Activated T-helper 1 cell treated with Interleukin-2 at 50 U/mL for 16 hours (primary cell): Measurements from ENCODE around the gene RARB.

Source experiments
- DNase-seq: peaks from one replicate; pipeline ENCODE4 v3.0.0-alpha.2; 2020; ENCODE audit warnings: low read depth

The RARB gene

GRCh38 chr3:25610167-25610566 is 182.1 kb downstream of the RARB start:
- DNase-seq = no peak

- DNase-seq = no peak
Observed at GRCh38 chr3:25610779-25611178, 182.7 kb downstream of the RARB start.

GRCh38 chr3:25611193-25611592 is 183.1 kb downstream of the RARB start:
- no peak for DNase-seq

- no peak for DNase-seq
Observed at GRCh38 chr3:25618028-25618427, 190.0 kb downstream of the RARB start.

GRCh38 chr3:25619382-25619781 is 191.3 kb downstream of the RARB start:
- DNase-seq = no peak

- DNase-seq = no peak
Observed at GRCh38 chr3:25620493-25620892, 192.4 kb downstream of the RARB start.

GRCh38 chr3:25621087-25621486 is 193.0 kb downstream of the RARB start:
- no peak for DNase-seq

- DNase-seq = no peak
Observed at GRCh38 chr3:25631989-25632388, 203.9 kb downstream of the RARB start.

GRCh38 chr3:25633919-25634318 is 205.9 kb downstream of the RARB start:
- DNase-seq = no peak

- no peak for DNase-seq
Observed at GRCh38 chr3:25635038-25635437, 207.0 kb downstream of the RARB start.
